Colon (tissue), 2 donors: ENCODE measurements around the gene BNC2.

Source experiments
- FAIRE-seq: peaks from 2 replicates; lab custom pipeline; 2012; peaks lifted over from hg19 to GRCh38; lab: Jason Lieb, UNC
- donor health status: control.
- donor health status: control.

BNC2 gene

GRCh38 chr9:16715404-16715803 is 155.1 kb downstream of the BNC2 start:
- FAIRE-seq = no peak

GRCh38 chr9:16712787-16713186 is 157.7 kb downstream of the BNC2 start:
- FAIRE-seq = no peak

- no peak for FAIRE-seq
Measured at GRCh38 chr9:16710888-16711287, 159.6 kb downstream of the BNC2 start.

- FAIRE-seq = no peak
Measured at GRCh38 chr9:16709924-16710323, 160.5 kb downstream of the BNC2 start.

- FAIRE-seq = no peak
Measured at GRCh38 chr9:16708656-16709435, 161.6 kb downstream of the BNC2 start.

- FAIRE-seq = no peak
Measured at GRCh38 chr9:16705111-16705604, 165.3 kb downstream of the BNC2 start.

- no peak for FAIRE-seq
Measured at GRCh38 chr9:16704116-16705110, 166.1 kb downstream of the BNC2 start.

GRCh38 chr9:16701347-16701746 is 169.1 kb downstream of the BNC2 start:
- no peak for FAIRE-seq

GRCh38 chr9:16693616-16694015 is 176.9 kb downstream of the BNC2 start:
- no peak for FAIRE-seq

GRCh38 chr9:16690628-16691027 is 179.8 kb downstream of the BNC2 start:
- no peak for FAIRE-seq

GRCh38 chr9:16690205-16690604 is 180.3 kb downstream of the BNC2 start:
- no peak for FAIRE-seq

GRCh38 chr9:16689351-16689938 is 181.0 kb downstream of the BNC2 start:
- FAIRE-seq = no peak

GRCh38 chr9:16688814-16689213 is 181.7 kb downstream of the BNC2 start:
- no peak for FAIRE-seq

- FAIRE-seq = no peak
Measured at GRCh38 chr9:16687678-16688369, 182.6 kb downstream of the BNC2 start.

GRCh38 chr9:16683326-16683725 is 187.1 kb downstream of the BNC2 start:
- FAIRE-seq = no peak

GRCh38 chr9:16682273-16682672 is 188.2 kb downstream of the BNC2 start:
- FAIRE-seq = no peak

- FAIRE-seq = no peak
Measured at GRCh38 chr9:16681652-16681987, 188.8 kb downstream of the BNC2 start.

- no peak for FAIRE-seq
Measured at GRCh38 chr9:16680975-16681651, 189.4 kb downstream of the BNC2 start.

- no peak for FAIRE-seq
Measured at GRCh38 chr9:16680541-16680940, 189.9 kb downstream of the BNC2 start.

- FAIRE-seq = no peak
Measured at GRCh38 chr9:16679327-16679821, 191.1 kb downstream of the BNC2 start.

GRCh38 chr9:16676519-16676918 is 194.0 kb downstream of the BNC2 start:
- FAIRE-seq = no peak
